Liver (tissue), 9 donors: ENCODE measurements around the gene KCNIP4. TPM values are rescaled to one million over a fixed set of nuclear protein-coding genes. Genes with fewer than 3 reads are reported as not detected.

Experiments
- DNase-seq: peaks from one replicate; pipeline ENCODE4 v3.0.0-alpha.2; 2017; ENCODE audit warnings: low spot score
- H3K27ac ChIP-seq, 2 donors: one replicate each; pipeline ENCODE4 v1.7.0; 2013; ENCODE audit warnings: inconsistent platforms in 2 of 2, low read length in 2 of 2, control low read depth in 1 of 2, low read depth in 1 of 2, mild to moderate bottlenecking in 1 of 2
- H3K27me3 ChIP-seq, 4 donors: one replicate each; pipeline versions ENCODE4 v1.6.1 to v1.7.0; 2013; ENCODE audit warnings: low read length in 3 of 4, inconsistent platforms in 1 of 4, mild to moderate bottlenecking in 1 of 4, moderate library complexity in 1 of 4; ENCODE audit not compliant: control insufficient read depth in 4 of 4, insufficient read depth in 4 of 4
- H3K36me3 ChIP-seq, 4 donors: one replicate each; pipeline versions ENCODE4 v1.6.1 to v1.7.0; 2013; ENCODE audit warnings: low read length in 3 of 4, mild to moderate bottlenecking in 3 of 4, low read depth in 1 of 4, moderate library complexity in 1 of 4; ENCODE audit not compliant: control insufficient read depth in 4 of 4, insufficient read depth in 3 of 4
- H3K4me1 ChIP-seq, 4 donors: one replicate each; pipeline versions ENCODE4 v1.6.1 to v1.7.0; 2013; ENCODE audit warnings: low read length in 3 of 4, mild to moderate bottlenecking in 3 of 4, moderate library complexity in 1 of 4; ENCODE audit not compliant: control insufficient read depth in 4 of 4, insufficient read depth in 4 of 4
- H3K4me3 ChIP-seq, 3 donors: one replicate each; pipeline versions ENCODE4 v1.6.1 to v1.7.0; 2013; ENCODE audit warnings: low read length in 3 of 3, control low read depth in 1 of 3, low read depth in 1 of 3, mild to moderate bottlenecking in 1 of 3
- H3K9ac ChIP-seq, 2 donors: one replicate each; pipeline ENCODE4 v1.7.0; 2013; ENCODE audit warnings: low read length in 2 of 2, mild to moderate bottlenecking in 2 of 2, moderate library complexity in 2 of 2, control low read depth in 1 of 2, low read depth in 1 of 2
- H3K9me3 ChIP-seq, 4 donors: one replicate each; pipeline versions ENCODE4 v1.6.1 to v1.7.0; 2013; ENCODE audit warnings: low read length in 3 of 4; ENCODE audit not compliant: control insufficient read depth in 4 of 4
- EGR1 ChIP-seq, 2 donors: IDR thresholded peaks; 2 replicates each; pipeline ENCODE4 v1.6.1; 2016 to 2018; ENCODE audit warnings: antibody characterized with exemption in 2 of 2, low read depth in 2 of 2
- FOXA1 ChIP-seq: IDR thresholded peaks from 2 replicates; pipeline ENCODE4 v1.6.1; 2016; ENCODE audit warnings: antibody characterized with exemption
- FOXA2 ChIP-seq: IDR thresholded peaks from 2 replicates; pipeline ENCODE4 v1.6.1; 2016; ENCODE audit warnings: antibody characterized with exemption
- GABPA ChIP-seq, 2 donors: IDR thresholded peaks in 1 of 2; conservative IDR thresholded peaks in 1 of 2; 2 replicates each; pipeline ENCODE4 v1.6.1; 2016; ENCODE audit warnings: antibody characterized with exemption in 2 of 2, mild to moderate bottlenecking in 1 of 2, moderate library complexity in 1 of 2
- HNF4A ChIP-seq, 2 donors: conservative IDR thresholded peaks; 2 replicates each; pipeline ENCODE4 v1.6.1; 2016; ENCODE audit warnings: antibody characterized with exemption in 2 of 2, mild to moderate bottlenecking in 2 of 2
- HNF4G ChIP-seq: IDR thresholded peaks from 2 replicates; pipeline ENCODE4 v1.6.1; 2016; ENCODE audit warnings: antibody characterized with exemption
- JUND ChIP-seq, 2 donors: IDR thresholded peaks; 2 replicates each; pipeline ENCODE4 v1.6.1; 2016; ENCODE audit warnings: antibody characterized with exemption in 2 of 2
- MAX ChIP-seq: IDR thresholded peaks from 2 replicates; pipeline ENCODE4 v1.6.1; 2016; ENCODE audit warnings: antibody characterized with exemption
- NR2F2 ChIP-seq: IDR thresholded peaks from 2 replicates; pipeline ENCODE4 v1.6.1; 2016; ENCODE audit warnings: antibody characterized with exemption
- RAD21 ChIP-seq, 2 donors: IDR thresholded peaks; 2 replicates each; pipeline ENCODE4 v1.6.1; 2016; ENCODE audit warnings: antibody characterized with exemption in 2 of 2, mild to moderate bottlenecking in 2 of 2
- REST ChIP-seq: IDR thresholded peaks from 2 replicates; pipeline ENCODE4 v1.6.1; 2016; ENCODE audit warnings: antibody characterized with exemption, mild to moderate bottlenecking
- RXRA ChIP-seq, 2 donors: IDR thresholded peaks; 2 replicates each; pipeline ENCODE4 v1.6.1; 2017 to 2018; ENCODE audit warnings: antibody characterized with exemption in 2 of 2, mild to moderate bottlenecking in 1 of 2
- SP1 ChIP-seq: IDR thresholded peaks from 2 replicates; pipeline ENCODE4 v1.6.1; 2018; ENCODE audit warnings: antibody characterized with exemption, mild to moderate bottlenecking
- TAF1 ChIP-seq: conservative IDR thresholded peaks from 2 replicates; pipeline ENCODE4 v1.6.1; 2016; ENCODE audit warnings: antibody characterized with exemption, mild to moderate bottlenecking
- YY1 ChIP-seq: IDR thresholded peaks from 2 replicates; pipeline ENCODE4 v1.6.1; 2016; ENCODE audit warnings: antibody characterized with exemption, mild to moderate bottlenecking
- WGBS: extraction: QIAGEN DNeasy Blood & Tissue Kit; methylation state at CpG from one replicate; pipeline ENCODE4 v1.1.7; 2013; 5-methylcytosine and 5-hydroxymethylcytosine counted together
- polyA plus RNA-seq, 2 donors: library from polyadenylated mRNA; stranded (reverse) in 1 of 2; unstranded in 1 of 2; fragments of 200-250 nt in 1 of 2; fragments of >200 nt in 1 of 2; fragmentation: Nextera tagmentation in 1 of 2; extraction: Ambion mirVana in 1 of 2; gene quantifications; one replicate each; pipeline versions ENCODE4 v1.2.1 to v1.2.3, GENCODE V29; 2013 to 2015
- total RNA-seq, 2 donors: library from RNA; depleted of rRNA; stranded (reverse); fragments of >200 nt; gene quantifications; one replicate each; pipeline ENCODE4 v1.2.3, GENCODE V29; 2014
- TF ChIP-seq, protein P1 (sequence below): fragments of 150-350 bp; IDR thresholded peaks from 2 replicates; pipeline ENCODE4 v1.5.1; 2017; ENCODE audit warnings: improper control_type of control experiment, low read depth, low read length; ENCODE audit not compliant: missing input control
- TF ChIP-seq, protein P2 (sequence below): IDR thresholded peaks from 2 replicates; pipeline ENCODE4 v1.6.1; 2016; ENCODE audit warnings: antibody characterized with exemption
- TF ChIP-seq, protein P3 (sequence below): IDR thresholded peaks from 2 replicates; pipeline ENCODE4 v1.6.1; 2016; ENCODE audit warnings: antibody characterized with exemption
- donor health status: healthy.
- donor health status: healthy.
- donor health status: healthy.
- donor health status: healthy.
- donor health status: healthy.

Gene KCNIP4
- total and polyA plus RNA-seq, 4 donors = 0.08 to 0.14 TPM; not detected in 2

DNA sequence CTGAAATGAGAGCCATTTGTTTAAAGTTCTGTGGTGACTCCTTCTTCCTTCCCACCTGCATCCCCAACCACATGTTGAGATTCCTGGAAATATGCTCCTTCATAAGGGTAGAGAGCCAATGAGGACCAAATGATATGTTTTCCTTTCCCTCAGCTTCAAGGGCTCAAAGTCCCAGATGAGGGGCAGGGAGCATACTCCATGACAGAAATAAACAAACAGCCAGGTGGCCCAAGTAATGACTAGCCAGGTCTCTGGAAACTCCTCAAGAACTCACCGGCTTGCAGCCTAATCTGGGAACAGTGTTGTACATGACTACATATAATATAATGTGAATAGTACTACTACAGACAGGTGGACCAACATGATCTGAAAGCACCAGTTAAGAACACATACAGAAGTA lies 856.0 kb downstream of the KCNIP4 start:
- Histone ChIP-seq H3K4me3 (no peak overlapping the region), H3K9me3 (peaks cover 0 to 4% (median under 1%) of the 10 kb centered on the region in 4 donors), H3K4me1 (no peaks in the 10 kb centered on the region), H3K36me3 (no peaks in the 10 kb centered on the region), H3K9ac (no peak overlapping the region), H3K27ac (no peak overlapping the region), H3K27me3 (peaks cover 0 to 3% (median 0%) of the 10 kb centered on the region in 4 donors)
- WGBS = 89% methylated on average over 1 of the region's 1 CpG
- TF ChIP-seq NR2F2 = no peak
- TF ChIP-seq YY1 = no peak
- TF ChIP-seq, protein P1, sequence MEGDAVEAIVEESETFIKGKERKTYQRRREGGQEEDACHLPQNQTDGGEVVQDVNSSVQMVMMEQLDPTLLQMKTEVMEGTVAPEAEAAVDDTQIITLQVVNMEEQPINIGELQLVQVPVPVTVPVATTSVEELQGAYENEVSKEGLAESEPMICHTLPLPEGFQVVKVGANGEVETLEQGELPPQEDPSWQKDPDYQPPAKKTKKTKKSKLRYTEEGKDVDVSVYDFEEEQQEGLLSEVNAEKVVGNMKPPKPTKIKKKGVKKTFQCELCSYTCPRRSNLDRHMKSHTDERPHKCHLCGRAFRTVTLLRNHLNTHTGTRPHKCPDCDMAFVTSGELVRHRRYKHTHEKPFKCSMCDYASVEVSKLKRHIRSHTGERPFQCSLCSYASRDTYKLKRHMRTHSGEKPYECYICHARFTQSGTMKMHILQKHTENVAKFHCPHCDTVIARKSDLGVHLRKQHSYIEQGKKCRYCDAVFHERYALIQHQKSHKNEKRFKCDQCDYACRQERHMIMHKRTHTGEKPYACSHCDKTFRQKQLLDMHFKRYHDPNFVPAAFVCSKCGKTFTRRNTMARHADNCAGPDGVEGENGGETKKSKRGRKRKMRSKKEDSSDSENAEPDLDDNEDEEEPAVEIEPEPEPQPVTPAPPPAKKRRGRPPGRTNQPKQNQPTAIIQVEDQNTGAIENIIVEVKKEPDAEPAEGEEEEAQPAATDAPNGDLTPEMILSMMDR = no peak
- no peak for TF ChIP-seq HNF4G
- TF ChIP-seq JUND (IDR thresholded peaks at IDR 0.05) = no peak
- no peak for TF ChIP-seq RAD21 (IDR thresholded peaks at IDR 0.05)
- TF ChIP-seq HNF4A (conservative IDR thresholded peaks at IDR 0.05) = no peak
- TF ChIP-seq MAX = no peak
- TF ChIP-seq FOXA2 = no peak
- TF ChIP-seq, protein P2, sequence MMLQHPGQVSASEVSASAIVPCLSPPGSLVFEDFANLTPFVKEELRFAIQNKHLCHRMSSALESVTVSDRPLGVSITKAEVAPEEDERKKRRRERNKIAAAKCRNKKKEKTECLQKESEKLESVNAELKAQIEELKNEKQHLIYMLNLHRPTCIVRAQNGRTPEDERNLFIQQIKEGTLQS = no peak
- no peak for TF ChIP-seq FOXA1
- no peak for TF ChIP-seq REST
- no peak for TF ChIP-seq GABPA (IDR thresholded peaks at IDR 0.05 in 1 of 2, conservative IDR thresholded peaks at IDR 0.05 in 1 of 2)
- no peak for TF ChIP-seq RXRA (IDR thresholded peaks at IDR 0.05)
- no peak for TF ChIP-seq TAF1
- no peak for TF ChIP-seq EGR1 (IDR thresholded peaks at IDR 0.05; ENCODE audit: low read depth in 2 of 2)
- TF ChIP-seq SP1 = no peak
- TF ChIP-seq, protein P3, sequence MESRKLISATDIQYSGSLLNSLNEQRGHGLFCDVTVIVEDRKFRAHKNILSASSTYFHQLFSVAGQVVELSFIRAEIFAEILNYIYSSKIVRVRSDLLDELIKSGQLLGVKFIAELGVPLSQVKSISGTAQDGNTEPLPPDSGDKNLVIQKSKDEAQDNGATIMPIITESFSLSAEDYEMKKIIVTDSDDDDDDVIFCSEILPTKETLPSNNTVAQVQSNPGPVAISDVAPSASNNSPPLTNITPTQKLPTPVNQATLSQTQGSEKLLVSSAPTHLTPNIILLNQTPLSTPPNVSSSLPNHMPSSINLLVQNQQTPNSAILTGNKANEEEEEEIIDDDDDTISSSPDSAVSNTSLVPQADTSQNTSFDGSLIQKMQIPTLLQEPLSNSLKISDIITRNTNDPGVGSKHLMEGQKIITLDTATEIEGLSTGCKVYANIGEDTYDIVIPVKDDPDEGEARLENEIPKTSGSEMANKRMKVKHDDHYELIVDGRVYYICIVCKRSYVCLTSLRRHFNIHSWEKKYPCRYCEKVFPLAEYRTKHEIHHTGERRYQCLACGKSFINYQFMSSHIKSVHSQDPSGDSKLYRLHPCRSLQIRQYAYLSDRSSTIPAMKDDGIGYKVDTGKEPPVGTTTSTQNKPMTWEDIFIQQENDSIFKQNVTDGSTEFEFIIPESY = no peak
- no peak for DNase-seq
